Endometrial microvascular endothelial cells (primary cell): ENCODE data around the gene BMPR1A. TPM values are rescaled to one million over a fixed set of nuclear protein-coding genes. Genes with fewer than 3 reads are reported as not detected.
"Not testable (repeated sequence)": the region's sequence is repeated elsewhere in the genome, so short reads cannot be mapped to it uniquely, and the experiment has no call there.

ENCODE experiments used
- in situ Hi-C: cut with HindIII; loops from 2 replicates; pipeline ENCODE4 v1.10.0; 2017; ENCODE audit warnings: low sequenced_read_pairs, low pct_unique_long_range_greater_than_20kb; ENCODE audit errors: inconsistent ontology term
- total RNA-seq: library from RNA; depleted of rRNA; stranded (reverse); fragments of >200 nt; gene quantifications from one replicate; pipeline ENCODE4 v1.2.3, GENCODE V29; 2015; ENCODE audit errors: inconsistent ontology term

BMPR1A gene
- total RNA-seq, 1 donor from 2014 or later = 0.28 TPM

DNA sequence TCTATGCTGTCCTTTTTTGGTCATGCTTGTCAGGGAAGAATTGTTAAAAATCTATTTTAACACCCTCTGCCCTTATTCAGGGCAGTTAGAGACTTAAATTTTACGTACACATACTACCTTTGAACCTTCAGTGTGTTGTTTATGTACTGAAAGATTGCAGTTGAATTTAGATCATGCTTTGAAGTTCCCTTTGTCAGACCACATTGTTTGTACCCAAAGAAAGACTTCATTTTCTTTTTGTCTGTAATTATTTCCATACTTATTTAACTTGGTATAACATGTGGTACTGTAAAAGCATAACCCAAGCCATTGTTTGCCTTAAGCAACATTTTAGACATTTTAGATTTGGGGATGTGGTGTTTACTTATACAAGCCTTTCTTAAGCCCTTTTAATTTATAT is 104.9 kb downstream of the BMPR1A start:
- in situ Hi-C loops = no loop called here

DNA sequence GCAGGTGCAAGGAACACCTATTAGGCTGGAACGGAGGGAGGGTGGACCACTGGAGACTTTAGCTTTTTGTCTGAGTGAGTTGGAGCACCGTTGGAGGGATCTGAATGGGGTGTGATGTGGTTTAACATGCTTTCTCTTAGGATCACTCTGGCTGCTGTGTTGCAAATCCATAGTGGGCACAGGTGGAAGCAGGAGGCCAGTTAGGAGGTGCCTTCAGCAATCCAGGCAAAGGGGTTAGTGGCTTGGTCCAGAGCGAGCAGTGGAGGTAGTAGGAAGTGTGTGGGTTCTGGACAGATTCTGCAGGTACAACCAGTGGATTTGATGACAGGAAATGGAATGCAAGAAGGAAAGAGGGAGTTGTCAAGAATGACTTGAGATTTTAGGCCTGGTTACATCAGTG is 106.0 kb downstream of the BMPR1A start:
- in situ Hi-C loops = no loop called here

DNA sequence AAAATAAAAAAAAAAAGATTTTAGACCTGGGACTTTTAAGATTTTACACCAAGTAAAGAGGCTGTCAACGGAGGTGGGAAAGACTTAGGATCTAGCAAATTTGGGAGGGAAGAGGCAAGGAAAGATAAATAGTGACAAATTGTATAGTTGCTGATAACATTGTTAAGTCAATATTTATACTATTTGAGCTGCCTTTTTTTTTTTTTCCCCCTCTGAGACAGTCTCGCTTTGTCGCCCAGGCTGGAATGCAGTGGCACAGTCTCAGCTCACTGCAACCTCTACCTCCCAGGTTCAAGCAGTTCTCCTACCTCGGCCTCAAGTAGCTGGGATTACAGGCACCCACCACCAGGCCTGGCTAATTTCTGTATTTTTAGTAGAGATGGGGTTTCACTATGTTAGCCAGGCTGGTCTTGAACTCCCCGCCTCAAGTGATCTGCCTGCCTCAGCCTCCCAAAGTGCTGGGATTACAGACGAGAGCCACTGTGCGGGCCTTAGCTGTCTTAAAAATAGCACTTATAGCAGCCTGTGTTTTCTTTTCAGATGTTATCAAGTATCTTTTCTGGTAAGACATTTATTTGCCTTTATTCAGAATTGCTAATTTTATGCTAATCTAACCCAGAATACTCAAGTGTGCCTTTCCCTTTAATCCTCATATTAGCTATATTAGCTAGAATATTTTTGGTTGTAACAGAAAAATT is 106.5 kb downstream of the BMPR1A start:
- in situ Hi-C loops = no loop called here

DNA sequence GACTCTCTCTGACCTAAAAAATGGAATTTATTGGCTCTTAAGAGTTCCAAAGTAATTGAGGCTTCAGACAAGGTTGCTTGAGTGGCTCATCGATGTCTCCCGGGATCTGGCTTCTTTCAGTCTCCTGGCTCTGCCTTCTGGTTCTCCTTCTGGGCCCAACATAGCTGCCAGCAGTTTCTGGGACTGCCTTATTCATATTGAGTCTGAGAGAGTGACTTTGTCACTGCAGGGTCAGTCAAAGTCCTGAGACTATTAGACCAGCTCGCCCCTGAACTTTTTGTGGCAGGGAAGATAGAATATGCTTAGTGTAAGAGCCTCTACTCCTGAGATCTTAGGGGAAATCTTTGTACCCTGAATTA is 107.0 kb downstream of the BMPR1A start:
- in situ Hi-C loops = no loop called here

DNA sequence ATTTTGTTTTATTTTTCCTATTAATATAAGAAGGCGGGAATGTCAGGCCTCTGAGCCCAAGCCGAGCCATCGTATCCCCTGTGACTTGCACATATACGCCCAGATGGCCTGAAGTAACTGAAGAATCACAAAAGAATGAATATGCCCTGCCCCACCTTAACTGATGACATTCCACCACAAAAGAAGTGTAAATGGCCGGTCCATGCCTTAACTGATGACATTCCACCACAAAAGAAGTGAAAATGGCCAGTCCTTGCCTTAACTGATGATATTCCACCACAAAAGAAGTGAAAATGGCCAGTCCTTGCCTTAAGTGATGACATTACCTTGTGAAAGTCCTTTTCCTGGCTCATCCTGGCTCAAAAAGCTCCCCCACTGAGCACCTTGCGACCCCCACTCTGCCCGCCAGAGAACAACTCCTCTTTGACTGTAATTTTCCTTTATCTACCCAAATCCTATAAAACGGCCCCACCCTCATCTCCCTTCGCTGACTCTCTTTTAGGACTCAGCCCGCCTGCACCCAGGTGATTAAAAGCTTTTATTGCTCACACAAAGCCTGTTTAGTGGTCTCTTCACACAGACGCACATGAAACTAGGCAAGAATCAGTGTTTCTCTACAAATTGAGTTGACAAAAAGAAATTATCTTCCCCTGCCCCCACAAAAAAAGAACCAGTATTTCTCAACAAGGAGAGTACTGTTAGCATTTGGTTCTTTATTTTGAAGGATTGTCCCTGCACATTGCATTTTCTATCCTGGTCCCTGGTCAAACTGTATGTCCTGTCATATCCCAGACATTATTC is 108.8 kb downstream of the BMPR1A start:
- in situ Hi-C loops = not testable (repeated sequence)

DNA sequence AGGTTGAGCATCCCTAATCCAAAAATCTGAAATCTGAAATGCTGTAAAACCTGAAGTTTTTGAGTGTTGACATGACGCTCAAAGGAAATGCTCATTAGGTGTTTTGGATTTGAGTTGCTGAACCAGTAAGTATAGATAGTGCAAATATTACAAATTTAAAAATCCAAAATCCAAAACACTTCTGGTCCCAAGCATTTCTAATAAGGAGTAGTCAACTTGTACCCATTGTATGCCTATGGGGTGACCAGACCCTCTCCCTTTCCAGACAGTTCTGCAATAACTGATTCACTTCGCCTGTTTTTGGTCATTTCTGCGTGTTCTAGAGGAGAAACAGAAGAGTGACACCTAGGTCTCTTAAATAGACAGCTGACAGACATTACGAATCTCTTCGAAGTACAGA is 110.7 kb downstream of the BMPR1A start:
- in situ Hi-C loops = no loop called here

DNA sequence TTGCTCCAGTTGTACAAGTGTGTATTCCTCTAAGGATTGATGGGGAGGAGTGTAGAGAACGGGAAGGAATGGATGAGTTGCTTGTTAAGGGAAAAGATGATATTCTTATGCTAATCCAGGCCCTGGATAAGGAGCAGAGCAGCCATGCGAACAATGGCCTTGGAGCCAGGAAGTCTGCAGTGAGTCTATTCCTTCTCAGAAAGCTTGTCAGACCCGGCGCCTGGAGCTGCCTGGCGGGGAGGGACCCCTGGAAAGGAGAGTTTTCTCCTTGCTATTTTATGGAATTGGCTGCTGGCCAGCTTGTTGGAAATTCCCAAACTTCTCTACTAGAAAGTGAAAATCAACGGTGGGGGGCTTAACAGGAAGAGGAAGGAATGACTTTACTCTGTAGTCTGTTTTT is 111.9 kb downstream of the BMPR1A start:
- in situ Hi-C loops = no loop called here

DNA sequence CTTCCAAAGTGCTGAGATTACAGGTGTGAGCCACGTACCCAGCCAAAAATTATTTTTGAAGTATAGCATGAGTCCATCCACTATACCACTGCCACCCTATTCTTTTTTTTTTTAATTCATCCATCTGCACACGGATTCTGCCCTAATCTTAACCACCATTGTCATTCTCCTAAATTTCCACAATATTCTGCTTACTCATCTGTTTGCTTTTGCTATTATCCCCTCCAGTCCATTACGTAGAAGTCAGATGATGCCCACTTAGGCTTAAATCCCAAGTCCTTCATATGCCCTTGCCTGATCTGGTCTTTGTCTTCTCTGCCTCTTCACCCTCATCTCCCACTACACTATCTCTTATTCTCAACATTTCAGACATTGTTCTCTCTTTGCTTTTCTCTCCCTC is 114.3 kb downstream of the BMPR1A start:
- in situ Hi-C loops = no loop called here

DNA sequence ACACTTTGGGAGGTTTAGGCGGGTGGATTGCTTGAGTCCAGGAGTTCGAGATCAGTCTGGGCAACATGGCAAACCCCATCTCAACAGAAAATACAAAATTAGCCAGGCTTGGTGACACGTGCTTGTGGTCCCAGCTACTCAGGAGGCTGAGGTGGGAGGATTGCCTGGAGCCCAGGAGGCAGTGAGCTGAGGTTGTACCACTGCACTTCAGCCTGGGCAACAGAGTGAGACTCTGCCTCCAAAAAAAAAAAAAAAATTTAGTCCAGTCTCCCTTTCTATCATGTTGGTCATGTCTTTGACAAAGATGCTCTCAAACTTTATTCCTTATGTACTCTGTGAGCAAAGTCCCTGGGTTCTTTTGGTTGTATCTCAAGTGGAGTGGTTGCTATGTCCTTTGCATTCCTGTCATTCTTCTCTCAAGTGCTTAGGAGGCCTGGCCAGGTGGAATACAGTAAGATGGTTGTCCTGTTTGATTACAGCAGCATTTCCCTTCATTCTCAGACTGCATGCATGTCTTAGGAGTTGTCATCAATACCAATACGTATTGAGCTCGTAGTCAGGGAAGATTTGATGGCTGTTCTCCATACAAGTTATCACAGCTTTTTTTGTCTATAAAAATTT is 115.3 kb downstream of the BMPR1A start:
- in situ Hi-C loops = no loop called here

DNA sequence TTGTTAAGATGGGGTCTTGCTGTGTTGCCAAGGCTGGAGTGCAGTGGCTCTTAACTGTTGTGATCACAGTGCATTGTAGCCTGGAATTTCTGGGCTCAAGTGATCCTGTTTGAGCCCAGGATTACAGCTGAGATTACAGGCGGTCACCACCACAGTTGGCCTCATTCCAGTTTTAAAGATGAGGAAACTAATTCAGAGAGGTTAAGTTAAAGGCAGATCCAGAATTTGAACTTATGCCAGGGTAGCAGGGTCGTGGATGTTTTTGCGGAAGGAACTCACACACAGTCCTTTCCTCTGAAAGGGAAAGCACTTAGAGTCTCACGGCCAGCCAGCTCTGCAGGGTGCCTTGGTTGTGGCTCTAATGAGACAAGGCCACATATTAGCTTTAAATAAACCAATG is 116.3 kb downstream of the BMPR1A start:
- in situ Hi-C loops = no loop called here

DNA sequence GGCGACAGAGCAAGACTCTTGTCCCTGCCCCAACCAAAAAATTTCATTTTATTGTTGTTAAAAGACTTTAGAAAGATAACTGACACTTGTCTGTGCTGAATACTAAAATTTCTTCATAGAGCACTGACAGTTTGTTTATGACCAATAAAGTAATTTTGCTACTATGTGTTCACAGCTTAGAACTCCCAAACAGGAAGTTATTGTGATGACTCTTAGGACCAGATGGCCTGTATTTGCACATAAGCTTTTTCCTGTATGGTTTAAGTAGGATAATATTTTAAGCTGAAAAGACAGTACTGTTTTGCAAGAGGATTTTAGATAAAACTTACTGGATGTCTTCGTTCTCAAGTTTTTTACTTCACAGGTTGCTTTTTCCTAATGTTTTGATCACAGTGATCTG is 120.3 kb downstream of the BMPR1A start:
- in situ Hi-C loops = no loop called here

DNA sequence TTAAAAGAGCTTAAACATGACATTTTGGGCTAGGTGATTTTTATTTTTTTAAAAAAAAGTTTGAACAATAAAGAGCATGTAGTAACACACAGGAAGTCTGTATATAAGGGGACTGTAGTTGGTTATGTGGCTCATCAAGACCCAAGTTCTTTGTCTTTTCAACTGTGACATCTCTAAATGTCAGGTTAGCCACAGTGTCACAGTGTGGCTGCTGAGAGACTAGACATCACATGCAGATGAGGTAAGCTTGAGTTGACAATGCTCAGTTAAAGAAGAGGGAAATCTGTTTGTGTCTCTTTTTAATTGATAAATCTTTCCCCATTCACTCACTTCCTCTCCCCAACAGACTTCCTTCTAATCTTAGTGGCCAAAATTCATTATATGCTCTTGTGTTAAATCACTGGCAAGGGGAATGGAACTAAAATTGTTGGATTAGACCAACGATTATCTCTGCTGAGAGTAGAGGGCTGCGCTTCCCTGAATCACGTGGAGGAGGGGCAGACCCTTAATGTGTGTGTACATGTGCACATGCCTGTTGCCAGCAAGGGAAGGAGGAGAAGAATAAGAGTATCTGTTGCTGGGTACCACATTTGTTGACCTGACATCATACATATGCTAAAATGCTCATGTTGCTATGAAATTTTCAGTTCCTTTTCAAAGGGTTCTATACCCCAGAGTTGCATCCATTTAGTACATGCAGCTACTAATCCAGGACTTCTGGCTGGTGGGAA is 122.7 kb downstream of the BMPR1A start:
- in situ Hi-C loops = no loop called here

DNA sequence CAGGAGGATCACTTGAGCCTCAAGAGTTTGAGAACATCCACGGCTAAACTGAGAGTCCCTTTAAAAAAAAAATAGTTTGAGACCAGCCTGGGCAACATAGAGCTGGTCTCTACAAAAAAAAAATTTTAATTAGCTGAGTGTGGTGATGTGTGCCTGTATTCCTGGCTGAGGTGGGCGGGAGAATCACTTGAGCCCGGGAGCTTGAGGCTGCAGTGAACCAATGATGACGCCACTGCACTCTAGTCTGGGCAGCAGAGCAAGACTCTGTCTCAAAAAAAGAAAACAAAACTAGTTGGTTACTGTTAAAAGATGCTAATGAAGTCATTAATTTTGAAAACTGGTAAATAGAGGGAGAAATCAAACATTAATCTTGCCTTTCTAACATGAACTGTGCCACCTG is 124.6 kb downstream of the BMPR1A start:
- in situ Hi-C loops = no loop called here

DNA sequence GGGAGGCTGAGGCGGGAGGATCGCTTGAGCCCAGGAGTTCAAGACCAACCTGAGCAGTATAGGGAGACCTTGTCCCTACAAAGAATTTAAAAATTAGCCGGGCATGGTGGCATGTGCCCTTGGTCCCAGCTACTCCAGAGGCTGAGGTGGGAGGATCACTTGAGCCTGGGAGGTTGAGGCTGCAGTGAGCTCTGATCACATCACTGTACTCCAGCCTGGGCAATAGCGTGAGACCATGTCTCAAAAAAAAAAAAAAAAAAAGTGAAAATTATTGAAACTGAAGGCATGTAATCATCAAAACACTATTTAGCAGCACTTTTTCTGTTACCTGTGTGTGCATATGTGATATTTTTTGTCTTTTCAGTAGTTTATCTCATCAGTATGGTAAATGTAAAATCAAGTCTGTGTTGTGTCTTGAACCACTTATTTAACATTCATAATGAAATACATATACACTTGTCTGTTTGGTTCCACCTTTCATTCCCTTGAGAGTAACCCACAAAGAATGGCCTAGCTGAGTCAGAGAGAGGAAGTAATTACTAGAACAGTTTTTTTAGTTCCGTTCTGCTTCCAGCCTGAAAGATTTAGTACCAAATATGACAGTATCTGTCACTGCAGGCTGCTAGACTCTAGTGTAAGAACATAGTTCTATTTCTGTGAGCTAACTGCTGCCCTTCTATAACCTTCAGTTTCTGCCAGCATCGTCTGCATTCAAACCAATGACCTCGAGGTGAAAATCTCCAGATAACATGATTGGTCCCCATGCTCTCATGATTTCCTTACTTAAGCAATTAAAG is 132.4 kb downstream of the BMPR1A start:
- in situ Hi-C loops = no loop called here

DNA sequence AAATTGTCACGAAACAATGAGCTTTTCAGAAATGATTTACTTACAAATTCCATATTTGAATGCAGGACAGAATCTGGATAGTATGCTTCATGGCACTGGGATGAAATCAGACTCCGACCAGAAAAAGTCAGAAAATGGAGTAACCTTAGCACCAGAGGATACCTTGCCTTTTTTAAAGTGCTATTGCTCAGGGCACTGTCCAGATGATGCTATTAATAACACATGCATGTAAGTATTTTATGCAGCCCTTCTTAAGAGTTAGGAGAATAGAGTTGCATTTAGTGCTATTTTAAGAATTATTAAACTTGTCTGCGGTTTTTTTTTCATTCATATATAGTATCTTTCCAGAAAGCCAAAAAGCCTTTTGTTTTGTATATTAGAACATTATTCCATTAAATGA is 133.6 kb downstream of the BMPR1A start:
- in situ Hi-C loops = no loop called here

DNA sequence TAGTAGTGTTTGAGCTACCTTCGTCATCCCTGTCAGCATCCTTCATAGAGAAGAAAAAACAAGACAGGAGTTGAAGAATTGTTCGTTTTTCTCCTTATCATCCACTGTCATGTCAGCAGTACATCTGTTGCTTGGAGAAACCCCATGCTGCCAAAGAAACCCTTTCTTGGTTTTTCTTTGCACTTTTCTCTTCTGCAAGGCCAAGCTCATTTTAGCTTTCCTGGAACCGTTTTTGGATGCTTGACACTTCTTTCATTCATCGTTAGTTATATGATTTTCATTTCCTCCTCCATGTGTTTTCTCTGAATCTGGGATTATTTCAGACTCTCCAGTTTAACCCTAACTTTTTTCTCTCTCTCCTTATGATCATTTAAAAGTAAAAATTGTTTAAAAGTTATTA is 142.1 kb downstream of the BMPR1A start:
- in situ Hi-C loops = no loop called here

DNA sequence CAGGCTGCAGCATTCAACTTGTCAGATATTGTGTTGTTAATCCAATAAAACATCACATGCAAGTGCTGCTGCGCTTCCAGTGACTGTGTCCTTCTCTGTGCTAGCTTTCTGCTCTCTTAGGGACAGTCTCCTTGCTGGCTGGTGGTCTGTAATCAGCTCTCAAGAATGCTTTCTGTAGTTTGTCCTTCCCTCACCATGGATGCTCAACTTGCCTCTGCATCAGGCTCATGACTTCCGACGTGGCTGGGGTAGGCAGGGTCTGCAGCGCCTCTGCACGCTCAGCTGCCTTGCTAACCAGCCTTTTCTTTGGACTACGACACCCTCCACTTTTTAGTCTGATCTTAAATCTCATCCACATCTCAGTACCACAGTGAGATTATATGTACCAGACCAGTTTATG is 142.7 kb downstream of the BMPR1A start:
- in situ Hi-C loops = no loop called here

DNA sequence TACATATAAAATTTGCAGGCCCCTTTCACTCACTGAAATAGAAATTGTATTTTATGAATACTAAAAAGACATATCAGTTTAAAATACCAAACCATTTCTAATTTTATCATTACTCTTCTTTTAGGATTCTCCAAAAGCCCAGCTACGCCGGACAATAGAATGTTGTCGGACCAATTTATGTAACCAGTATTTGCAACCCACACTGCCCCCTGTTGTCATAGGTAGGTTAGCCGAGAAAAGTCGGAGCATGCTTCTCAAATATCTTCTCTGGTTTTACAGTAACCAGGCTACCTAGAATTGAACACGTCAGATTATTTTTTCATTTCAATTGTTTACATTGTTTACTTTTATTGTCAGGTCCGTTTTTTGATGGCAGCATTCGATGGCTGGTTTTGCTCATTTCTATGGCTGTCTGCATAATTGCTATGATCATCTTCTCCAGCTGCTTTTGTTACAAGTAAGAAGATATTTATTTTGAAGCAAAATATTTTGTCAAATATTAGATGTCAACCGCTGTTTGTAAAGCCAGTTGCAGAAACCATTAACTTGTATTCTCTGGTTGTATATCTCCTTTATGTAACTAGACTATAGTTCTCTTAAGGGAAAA is 143.4 kb downstream of the BMPR1A start:
- in situ Hi-C loops = no loop called here
